Prostate gland (tissue), 2 donors: Measurements from ENCODE around the gene KCNQ1. TPM values are rescaled to one million over a fixed set of nuclear protein-coding genes. Genes with fewer than 3 reads are reported as not detected.

Source experiments
- DNase-seq: peaks from one replicate; pipeline ENCODE4 v3.0.0-alpha.2; 2019; ENCODE audit warnings: low spot score
- H3K27ac ChIP-seq, 2 donors: fragments of 200-600 bp; sonication (generic); 2 replicates each; pipeline ENCODE4 v1.5.1; 2017 to 2019
- H3K27me3 ChIP-seq: fragments of 200-600 bp; sonication (generic); replicated peaks from 2 replicates; pipeline ENCODE4 v1.5.1; 2019; ENCODE audit not compliant: insufficient read depth
- H3K36me3 ChIP-seq, 2 donors: fragments of 200-600 bp; sonication (generic); 1 replicate in 1 of 2; 2 replicates in 1 of 2; pipeline versions ENCODE4 v1.5.1 to v1.8.1; 2017 to 2019
- H3K4me1 ChIP-seq: fragments of 200-600 bp; sonication (generic); replicated peaks from 2 replicates; pipeline ENCODE4 v1.5.1; 2019
- H3K4me3 ChIP-seq, 2 donors: fragments of 200-600 bp; sonication (generic); 2 replicates each; pipeline ENCODE4 v1.5.1; 2017 to 2019
- H3K9me3 ChIP-seq: fragments of 200-600 bp; sonication (generic); 2 replicates; pipeline ENCODE4 v1.5.1; 2017
- CTCF ChIP-seq, 4 experiments: fragments of 200-600 bp in 2 of 4; fragments of 450-650 bp in 2 of 4; sonication (generic) in 2 of 4; IDR thresholded peaks; 1 replicate in 3 of 4; 2 replicates in 1 of 4; pipeline ENCODE4 v1.5.1; 2016 to 2019; ENCODE audit warnings: antibody characterized with exemption in 4 of 4, mild to moderate bottlenecking in 2 of 4, moderate library complexity in 2 of 4
- POLR2A ChIP-seq: fragments of 450-650 bp; IDR thresholded peaks from one replicate; pipeline ENCODE4 v1.6.1; 2016; ENCODE audit warnings: antibody characterized with exemption, mild to moderate bottlenecking
- POLR2AphosphoS5 ChIP-seq: sonication (generic); formaldehyde crosslinking; IDR thresholded peaks from one replicate; pipeline ENCODE4 v1.6.1; 2017; ENCODE audit warnings: antibody characterized with exemption
- WGBS: methylation state at CpG from one replicate; pipeline ENCODE4 v1.1.5; 2018; 5-methylcytosine and 5-hydroxymethylcytosine counted together
- intact Hi-C: fragments of 100-400 bp; cut with DNase I; formaldehyde crosslinking; loops from one replicate; pipeline ENCODE4 v1.14.2; 2022
- total RNA-seq, 2 donors: library from RNA; depleted of rRNA; stranded (reverse); fragments of >200 nt; gene quantifications; one replicate each; pipeline ENCODE4 v1.1.0, GENCODE V29; 2016

The KCNQ1 gene
- total RNA-seq, 2 donors from 2014 or later = 10.0 to 33.8 TPM

GRCh38 chr11:2795491-2795991 lies 350.7 kb downstream of the KCNQ1 start:
- Histone ChIP-seq H3K27ac (no peak overlapping the region), H3K36me3 (no peaks in the 10 kb centered on the region), H3K4me1 (no peaks in the 10 kb centered on the region), H3K9me3 (no peaks in the 10 kb centered on the region), H3K27me3 (no peaks in the 10 kb centered on the region), H3K4me3 (no peak overlapping the region)
- intact Hi-C loops = no loop called here
- 92% methylated on average over 10 of the region's 10 CpGs for WGBS
- TF ChIP-seq POLR2AphosphoS5 (no peak), CTCF (IDR thresholded peaks at IDR 0.05) (no peak), POLR2A (no peak)
- DNase-seq = no peak

- TF ChIP-seq POLR2AphosphoS5 = no peak
- no peak for TF ChIP-seq POLR2A
- no peak for DNase-seq
- H3K4me3 ChIP-seq = no peak overlapping the region
- intact Hi-C loops = no loop called here
- no peaks in the 10 kb centered on the region for H3K4me1 ChIP-seq
- no peaks in the 10 kb centered on the region for H3K27me3 ChIP-seq
- 97% methylated on average over 11 of the region's 15 CpGs for WGBS
- H3K36me3 ChIP-seq = no peaks in the 10 kb centered on the region
- no peak overlapping the region for H3K27ac ChIP-seq
- no peaks in the 10 kb centered on the region for H3K9me3 ChIP-seq
These were observed 351.3 kb downstream of the KCNQ1 start for GRCh38 chr11:2796091-2796490.

GRCh38 chr11:2796508-2797113 lies 351.8 kb downstream of the KCNQ1 start:
- no peak for DNase-seq
- intact Hi-C loops = no loop called here
- H3K27ac ChIP-seq = no peak overlapping the region

GRCh38 chr11:2797121-2797711 lies 352.4 kb downstream of the KCNQ1 start:
- no peaks in the 10 kb centered on the region for H3K36me3 ChIP-seq
- no peak for TF ChIP-seq POLR2AphosphoS5
- H3K4me3 ChIP-seq = no peak overlapping the region
- intact Hi-C loops = no loop called here
- no peak overlapping the region for H3K27ac ChIP-seq
- no peaks in the 10 kb centered on the region for H3K9me3 ChIP-seq
- H3K4me1 ChIP-seq = no peaks in the 10 kb centered on the region
- DNase-seq = peak; percentile 49
- H3K27me3 ChIP-seq = no peaks in the 10 kb centered on the region
- WGBS = 57% methylated on average over 25 of the region's 25 CpGs

More at GRCh38 chr11:2796508-2797113, 351.8 kb downstream of the KCNQ1 start:
- no peaks in the 10 kb centered on the region for H3K9me3 ChIP-seq
- no peaks in the 10 kb centered on the region for H3K27me3 ChIP-seq
- no peak for TF ChIP-seq POLR2A
- TF ChIP-seq CTCF (IDR thresholded peaks at IDR 0.05) = no peak
- no peak for TF ChIP-seq POLR2AphosphoS5
- H3K4me1 ChIP-seq = no peaks in the 10 kb centered on the region
- no peaks in the 10 kb centered on the region for H3K36me3 ChIP-seq
- 68% methylated on average over 32 of the region's 32 CpGs for WGBS
- H3K4me3 ChIP-seq = no peak overlapping the region

GRCh38 chr11:2797741-2798361 lies 353.0 kb downstream of the KCNQ1 start:
- no peak for TF ChIP-seq POLR2AphosphoS5
- no peak for TF ChIP-seq CTCF (IDR thresholded peaks at IDR 0.05)
- no peak for TF ChIP-seq POLR2A
- Histone ChIP-seq H3K27me3 (no peaks in the 10 kb centered on the region), H3K27ac (no peak overlapping the region), H3K4me3 (no peak overlapping the region), H3K4me1 (no peaks in the 10 kb centered on the region), H3K9me3 (no peaks in the 10 kb centered on the region), H3K36me3 (no peaks in the 10 kb centered on the region)
- 90% methylated on average over 9 of the region's 9 CpGs for WGBS
- intact Hi-C loops = no loop called here
- DNase-seq = no peak
